Lung (tissue), 16 donors: ENCODE data around the gene SDS. TPM values are rescaled to one million over a fixed set of nuclear protein-coding genes. Genes with fewer than 3 reads are reported as not detected.

Experiments
- ATAC-seq: fragments of 200-7000 bp; cut with Tn5 transposase; one replicate; pipeline ENCODE4 v1.9.1; 2020; ENCODE audit warnings: moderate number of reproducible peaks; ENCODE audit not compliant: insufficient read depth, low FRiP score
- DNase-seq, 3 donors: peaks; one replicate each; pipeline ENCODE4 v3.0.0-alpha.2; 2013 to 2017
- H3K27ac ChIP-seq, 2 donors: one replicate each; pipeline ENCODE4 v1.5.1; 2013; ENCODE audit warnings: mild to moderate bottlenecking in 2 of 2, moderate library complexity in 2 of 2, control low read depth in 1 of 2, inconsistent platforms in 1 of 2, low read depth in 1 of 2, low read length in 1 of 2
- H3K27me3 ChIP-seq, 3 donors: one replicate each; pipeline ENCODE4 v1.5.1; 2013; ENCODE audit warnings: low read length in 2 of 3; ENCODE audit not compliant: control insufficient read depth in 3 of 3, insufficient read depth in 3 of 3
- H3K36me3 ChIP-seq, 4 donors: one replicate each; pipeline ENCODE4 v1.5.1; 2013; ENCODE audit warnings: low read length in 4 of 4, mild to moderate bottlenecking in 1 of 4, moderate library complexity in 1 of 4; ENCODE audit not compliant: control insufficient read depth in 4 of 4, insufficient read depth in 4 of 4
- H3K4me1 ChIP-seq, 5 donors: one replicate each; pipeline ENCODE4 v1.5.1; 2013; ENCODE audit warnings: low read length in 5 of 5, mild to moderate bottlenecking in 2 of 5, moderate library complexity in 1 of 5; ENCODE audit not compliant: control insufficient read depth in 5 of 5, insufficient read depth in 5 of 5
- H3K4me3 ChIP-seq: one replicate; pipeline ENCODE4 v1.5.1; 2013; ENCODE audit warnings: mild to moderate bottlenecking, control low read depth, moderate library complexity
- H3K9ac ChIP-seq, 2 donors: one replicate each; pipeline ENCODE4 v1.5.1; 2013; ENCODE audit warnings: low read length in 2 of 2, control low read depth in 1 of 2; ENCODE audit not compliant: insufficient read depth in 1 of 2
- H3K9me3 ChIP-seq, 4 donors: one replicate each; pipeline ENCODE4 v1.5.1; 2013; ENCODE audit warnings: low read length in 3 of 4, mild to moderate bottlenecking in 1 of 4, moderate library complexity in 1 of 4; ENCODE audit not compliant: control insufficient read depth in 4 of 4, insufficient read depth in 3 of 4
- CTCF ChIP-seq: IDR thresholded peaks from 2 replicates; pipeline ENCODE4 v1.5.1; 2012; ENCODE audit warnings: mild to moderate bottlenecking; ENCODE audit errors: control extremely low read depth, extremely low read depth
- WGBS, 2 donors: extraction: QIAGEN DNeasy Blood & Tissue Kit; methylation state at CpG; one replicate each; pipeline ENCODE4 v1.1.7; 2013; 5-methylcytosine and 5-hydroxymethylcytosine counted together
- long read RNA-seq, 5 donors: transcript quantifications; one replicate each; lab custom pipeline, GENCODE V29; 2026
- polyA plus RNA-seq, 2 donors: library from polyadenylated mRNA; stranded (reverse); fragments of 200-250 nt; gene quantifications; one replicate each; pipeline ENCODE4 v1.2.1, GENCODE V29; 2013
- total RNA-seq, 2 donors: library from RNA; depleted of rRNA in 1 of 2; stranded (reverse); fragments of >200 nt in 1 of 2; gene quantifications; one replicate each; pipeline ENCODE4 v1.2.1, GENCODE V29; 2014 to 2021
- donor health status: control.
- donor health status: control.
- donor health status: Bipolar disorder and iron deficiency.
- donor health status: healthy.
- donor health status: DM: yes; HTN: yes; CAD: no.

The SDS gene, protein sequence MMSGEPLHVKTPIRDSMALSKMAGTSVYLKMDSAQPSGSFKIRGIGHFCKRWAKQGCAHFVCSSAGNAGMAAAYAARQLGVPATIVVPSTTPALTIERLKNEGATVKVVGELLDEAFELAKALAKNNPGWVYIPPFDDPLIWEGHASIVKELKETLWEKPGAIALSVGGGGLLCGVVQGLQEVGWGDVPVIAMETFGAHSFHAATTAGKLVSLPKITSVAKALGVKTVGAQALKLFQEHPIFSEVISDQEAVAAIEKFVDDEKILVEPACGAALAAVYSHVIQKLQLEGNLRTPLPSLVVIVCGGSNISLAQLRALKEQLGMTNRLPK
- 1 to 10 TPM in 1 of 2 donors, under 1 TPM in 1; 0.20 to 1.5 TPM for total RNA-seq
- polyA plus RNA-seq = 1 to 10 TPM; 2.7 to 8.4 TPM
- long read RNA-seq, donor 1 = 0 reads
- long read RNA-seq, donor 2 = 0 reads
- long read RNA-seq, donor 3 = 0 reads
- long read RNA-seq, donor 4 = 0 reads
- long read RNA-seq, donor 5 = 0 reads

- TF ChIP-seq CTCF = no peak
- no peak within 1 kb of the TSS for H3K27ac ChIP-seq
- no peaks in the 10 kb centered on the region for H3K27me3 ChIP-seq
- no peak within 1 kb of the TSS for H3K9ac ChIP-seq
- H3K36me3 ChIP-seq = no peaks in the 10 kb centered on the region
- no peaks in the 10 kb centered on the region for H3K4me1 ChIP-seq
- DNase-seq (peak; percentile 92 to 96 (median 93)), ATAC-seq (no peak)
- no peaks in the 10 kb centered on the region for H3K9me3 ChIP-seq
- H3K4me3 ChIP-seq = no peak within 1 kb of the TSS
- WGBS, 2 donors = 26 to 30% methylated on average over 14 of the region's 14 CpGs
Measured at GRCh38 chr12:113403435-113404415, at the start of gene SDS. Gene SDS, minus strand, starts transcription at chr12:113403887. Its CDS starts 4,179 bp downstream, at chr12:113399708.

GRCh38 chr12:113453330-113453729, 49.6 kb upstream of the SDS start:
- Histone ChIP-seq H3K4me1 (no peaks in the 10 kb centered on the region), H3K9ac (no peak overlapping the region), H3K4me3 (no peak overlapping the region), H3K36me3 (no peaks in the 10 kb centered on the region), H3K27ac (no peak overlapping the region), H3K27me3 (peaks cover 8 to 32% (median 14%) of the 10 kb centered on the region in 3 donors), H3K9me3 (no peaks in the 10 kb centered on the region)
- WGBS, 2 donors = 30 to 44% methylated on average over 6 of the region's 6 CpGs
- no peak for DNase-seq
- TF ChIP-seq CTCF = no peak
- ATAC-seq = no peak

DNA sequence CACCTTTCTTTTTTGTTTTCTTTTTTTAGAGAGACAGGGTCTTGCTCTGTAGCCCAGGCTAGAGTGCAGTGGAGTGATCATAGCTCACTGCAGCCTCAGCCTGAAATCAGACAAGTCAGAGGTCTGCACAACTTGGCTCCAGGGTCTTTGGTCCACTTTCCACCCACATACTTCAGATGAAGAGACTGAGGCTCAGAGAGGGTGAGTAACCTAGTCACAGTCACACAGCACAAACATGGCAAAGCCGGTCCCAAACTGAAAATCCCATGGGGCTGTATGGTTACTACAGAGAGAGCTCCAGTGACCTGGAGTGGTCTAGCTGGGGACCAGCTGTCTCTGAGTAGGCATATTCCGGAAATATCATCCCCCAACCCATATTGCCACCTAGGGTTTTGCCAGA, 48.8 kb upstream of the SDS start:
- no peak for TF ChIP-seq CTCF
- Histone ChIP-seq H3K9me3 (peaks cover 0 to 3% (median 0%) of the 10 kb centered on the region in 4 donors), H3K4me3 (no peak overlapping the region), H3K27ac (no peak overlapping the region), H3K9ac (no peak overlapping the region), H3K27me3 (peaks cover 4 to 29% (median 14%) of the 10 kb centered on the region in 3 donors), H3K36me3 (no peaks in the 10 kb centered on the region), H3K4me1 (no peaks in the 10 kb centered on the region)
- 97 to 100% methylated on average over 2 of the region's 2 CpGs for WGBS, 2 donors
- DNase-seq (no peak), ATAC-seq (no peak)
